Right lobe of liver (tissue), 4 donors: ENCODE data around the gene DIS3L2.

ENCODE experiments used
- CTCF ChIP-seq, 4 donors: fragments of 200-600 bp in 3 of 4; fragments of 450-650 bp in 1 of 4; IDR thresholded peaks; one replicate each; pipeline versions ENCODE4 v1.5.1 to v1.8.0; 2016 to 2022; ENCODE audit warnings: antibody characterized with exemption in 4 of 4, mild to moderate bottlenecking in 2 of 4
- POLR2A ChIP-seq: fragments of 450-650 bp; IDR thresholded peaks from one replicate; pipeline ENCODE4 v1.6.1; 2017; ENCODE audit warnings: antibody characterized with exemption, mild to moderate bottlenecking
- donor health status: DM: no; HTN: no; CAD: no.
- donor health status: DM: no; HTN: no; CAD: no.
- donor health status: DM: no; HTN: yes; CAD: no.

GRCh38 chr2:232042911-232043574, 81.5 kb downstream of the DIS3L2 start:
- no peak for TF ChIP-seq CTCF (IDR thresholded peaks at IDR 0.05)
- no peak for TF ChIP-seq POLR2A
